ENCODE data around the gene SPATA33. TPM values are rescaled to one million over a fixed set of nuclear protein-coding genes. Genes with fewer than 3 reads are reported as not detected.

Gene SPATA33
- 0.36 and 2.9 TPM in 2 replicates for total RNA-seq

GRCh38 chr16:89657442-89658220 is at the start of gene SPATA33, which contains the start of gene CHMP1A:
Gene SPATA33, plus strand, starts transcription at chr16:89657836. Its CDS starts 76 bp downstream, at chr16:89657912.
Gene CHMP1A, minus strand, starts transcription at chr16:89657708. Its CDS starts 120 bp downstream, at chr16:89657588.

GRCh38 chr16:89613231-89613953 is 44.2 kb upstream of the SPATA33 start, which contains the start of gene DPEP1:
Gene DPEP1, plus strand, starts transcription at chr16:89613642. Its CDS starts 16,769 bp downstream, at chr16:89630411.

GRCh38 chr16:89686520-89687091 is 29.0 kb downstream of the SPATA33 start, which contains the start of gene CDK10:
Gene CDK10, plus strand, starts transcription at chr16:89686689. Its CDS starts 22 bp downstream, at chr16:89686711.

GRCh38 chr16:89701425-89702406 is 44.1 kb downstream of the SPATA33 start, which contains the start of gene SPATA2L:
Gene SPATA2L, minus strand, starts transcription at chr16:89701705. Its CDS starts 473 bp downstream, at chr16:89701232.

Other genes with a start within 250 kb of the SPATA33 start
- gene ANKRD11, start 167.3 kb upstream of the SPATA33 start, total RNA-seq: 50.0 and 55.1 TPM in 2 replicates
- gene SPG7, start 149.4 kb upstream of the SPATA33 start, total RNA-seq: 51.1 and 81.6 TPM in 2 replicates
- gene RPL13, start 97.2 kb upstream of the SPATA33 start, total RNA-seq: 4,789 and 6,170 TPM in 2 replicates
- gene CPNE7, start 82.1 kb upstream of the SPATA33 start, total RNA-seq: 0.81 and 4.3 TPM in 2 replicates
- 2.5 TPM in 1 of 2 replicates, not detected in the other for gene DPEP1, start 44.2 kb upstream of the SPATA33 start, total RNA-seq
- gene CHMP1A, start 128 bp upstream of the SPATA33 start, total RNA-seq: 84.3 and 129 TPM in 2 replicates
- 38.9 and 41.0 TPM in 2 replicates for gene CDK10, start 28.9 kb downstream of the SPATA33 start, total RNA-seq
- 13.1 and 13.9 TPM in 2 replicates for gene SPATA2L, start 43.9 kb downstream of the SPATA33 start, total RNA-seq
- 9.7 and 10.8 TPM in 2 replicates for gene VPS9D1, start 63.1 kb downstream of the SPATA33 start, total RNA-seq
- 8.7 and 16.6 TPM in 2 replicates for gene ZNF276, start 63.7 kb downstream of the SPATA33 start, total RNA-seq
- gene FANCA, start 158.8 kb downstream of the SPATA33 start, total RNA-seq: 8.1 and 12.5 TPM in 2 replicates
- 1.8 and 3.8 TPM in 2 replicates for gene SPIRE2, start 170.6 kb downstream of the SPATA33 start, total RNA-seq
- gene TCF25, start 215.8 kb downstream of the SPATA33 start, total RNA-seq: 137 and 166 TPM in 2 replicates